Thyroid gland (tissue), 4 donors: ENCODE measurements around the gene MAGI1. TPM values are rescaled to one million over a fixed set of nuclear protein-coding genes. Genes with fewer than 3 reads are reported as not detected.
"Not testable (repeated sequence)": the region's sequence is repeated elsewhere in the genome, so short reads cannot be mapped to it uniquely, and the experiment has no call there.

Experiments used
- DNase-seq, 2 donors: peaks; one replicate each; pipeline ENCODE4 v3.0.0-alpha.2; 2019
- H3K27ac ChIP-seq, 3 donors: fragments of 200-600 bp; sonication (generic); 1 replicate in 2 of 3; 2 replicates in 1 of 3; pipeline ENCODE4 v1.5.1; 2016 to 2019; ENCODE audit warnings: mild to moderate bottlenecking in 1 of 3, moderate library complexity in 1 of 3
- H3K27me3 ChIP-seq: fragments of 200-600 bp; sonication (generic); one replicate; pipeline ENCODE4 v1.5.1; 2019
- H3K36me3 ChIP-seq, 2 donors: fragments of 200-600 bp; sonication (generic); one replicate each; pipeline ENCODE4 v1.5.1; 2016 to 2019
- H3K4me1 ChIP-seq, 2 donors: fragments of 200-600 bp; sonication (generic); one replicate each; pipeline ENCODE4 v1.5.1; 2017 to 2019
- H3K4me3 ChIP-seq, 3 donors: fragments of 200-600 bp; sonication (generic); replicated peaks in 1 of 3; 1 replicate in 2 of 3; 2 replicates in 1 of 3; pipeline ENCODE4 v1.5.1; 2016; ENCODE audit warnings: mild to moderate bottlenecking in 1 of 3
- H3K9me3 ChIP-seq: fragments of 200-600 bp; sonication (generic); one replicate; pipeline ENCODE4 v1.5.1; 2017
- POLR2A ChIP-seq, 2 donors: fragments of 450-650 bp; IDR thresholded peaks; one replicate each; pipeline ENCODE4 v1.6.1; 2017; ENCODE audit warnings: antibody characterized with exemption in 2 of 2, mild to moderate bottlenecking in 2 of 2, moderate library complexity in 1 of 2
- WGBS, 2 donors: methylation state at CpG; one replicate each; pipeline ENCODE4 v1.1.5; 2017; 5-methylcytosine and 5-hydroxymethylcytosine counted together
- intact Hi-C: fragments of 100-400 bp; cut with DNase I; formaldehyde crosslinking; loops from one replicate; pipeline ENCODE4 v1.15.1; 2023
- total RNA-seq, 4 donors: library from RNA; depleted of rRNA; stranded (reverse); fragments of >200 nt; gene quantifications; one replicate each; pipeline ENCODE4 v1.2.3, GENCODE V29; 2016
- TF ChIP-seq, protein P1 (sequence below), 6 experiments: fragments of 200-600 bp in 3 of 6; fragments of 450-650 bp in 3 of 6; sonication (generic) in 3 of 6; IDR thresholded peaks; one replicate each; pipeline ENCODE4 v1.5.1; 2016 to 2019; ENCODE audit warnings: antibody characterized with exemption in 6 of 6, mild to moderate bottlenecking in 2 of 6, inconsistent platforms in 1 of 6, moderate library complexity in 1 of 6

The MAGI1 gene
- total RNA-seq, 4 donors from 2014 or later: 60.5 to 123 (median 87.5) TPM

DNA sequence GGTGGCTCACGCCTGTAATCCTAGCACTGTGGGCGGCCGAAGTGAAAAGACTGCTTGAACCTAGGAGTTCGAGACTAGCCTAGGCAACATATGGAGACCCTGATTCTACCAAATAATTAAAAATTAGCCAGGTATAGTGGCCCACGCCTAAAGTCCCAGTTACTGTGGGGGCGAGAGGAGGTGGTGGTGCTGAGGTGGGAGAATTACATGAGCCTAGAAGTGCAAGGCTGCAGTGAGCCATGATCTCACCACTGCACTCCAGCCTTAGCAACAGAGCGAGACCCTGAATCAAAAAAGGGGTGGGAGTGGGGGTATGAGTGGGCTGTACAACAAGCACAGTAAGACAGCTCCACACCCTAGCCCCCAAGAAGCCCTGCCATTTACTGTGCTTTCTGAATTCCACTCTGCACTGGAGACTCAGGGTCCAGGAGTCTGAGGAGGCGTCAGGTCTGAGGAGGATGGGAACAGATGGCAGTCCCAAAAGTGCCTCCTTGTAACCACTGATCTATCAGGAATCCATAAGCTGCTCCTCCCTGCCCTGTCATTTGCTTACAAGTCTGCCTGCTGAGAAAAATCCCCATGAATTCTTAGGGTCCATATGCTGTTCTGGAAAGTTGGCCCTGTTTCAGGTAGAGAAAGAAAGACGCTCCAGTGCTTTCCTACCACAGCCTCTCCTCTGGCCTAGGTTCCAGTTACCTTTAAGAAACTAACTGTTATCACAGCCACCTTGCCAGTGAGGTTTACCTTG is 171.1 kb downstream of the MAGI1 start:
- no peaks in the 10 kb centered on the region for H3K27me3 ChIP-seq
- no peaks in the 10 kb centered on the region for H3K36me3 ChIP-seq
- H3K4me3 ChIP-seq: no peak overlapping the region
- TF ChIP-seq, protein P1, sequence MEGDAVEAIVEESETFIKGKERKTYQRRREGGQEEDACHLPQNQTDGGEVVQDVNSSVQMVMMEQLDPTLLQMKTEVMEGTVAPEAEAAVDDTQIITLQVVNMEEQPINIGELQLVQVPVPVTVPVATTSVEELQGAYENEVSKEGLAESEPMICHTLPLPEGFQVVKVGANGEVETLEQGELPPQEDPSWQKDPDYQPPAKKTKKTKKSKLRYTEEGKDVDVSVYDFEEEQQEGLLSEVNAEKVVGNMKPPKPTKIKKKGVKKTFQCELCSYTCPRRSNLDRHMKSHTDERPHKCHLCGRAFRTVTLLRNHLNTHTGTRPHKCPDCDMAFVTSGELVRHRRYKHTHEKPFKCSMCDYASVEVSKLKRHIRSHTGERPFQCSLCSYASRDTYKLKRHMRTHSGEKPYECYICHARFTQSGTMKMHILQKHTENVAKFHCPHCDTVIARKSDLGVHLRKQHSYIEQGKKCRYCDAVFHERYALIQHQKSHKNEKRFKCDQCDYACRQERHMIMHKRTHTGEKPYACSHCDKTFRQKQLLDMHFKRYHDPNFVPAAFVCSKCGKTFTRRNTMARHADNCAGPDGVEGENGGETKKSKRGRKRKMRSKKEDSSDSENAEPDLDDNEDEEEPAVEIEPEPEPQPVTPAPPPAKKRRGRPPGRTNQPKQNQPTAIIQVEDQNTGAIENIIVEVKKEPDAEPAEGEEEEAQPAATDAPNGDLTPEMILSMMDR (IDR thresholded peaks at IDR 0.05): no peak
- TF ChIP-seq POLR2A (IDR thresholded peaks at IDR 0.05): no peak
- no peak for DNase-seq
- H3K9me3 ChIP-seq: no peaks in the 10 kb centered on the region
- peaks cover 9 to 12% of the 10 kb centered on the region in 2 donors for H3K4me1 ChIP-seq
- no peak overlapping the region for H3K27ac ChIP-seq
- WGBS, 2 donors: 93 to 95% methylated on average over 9 of the region's 9 CpGs
- intact Hi-C loops: no loop called here

DNA sequence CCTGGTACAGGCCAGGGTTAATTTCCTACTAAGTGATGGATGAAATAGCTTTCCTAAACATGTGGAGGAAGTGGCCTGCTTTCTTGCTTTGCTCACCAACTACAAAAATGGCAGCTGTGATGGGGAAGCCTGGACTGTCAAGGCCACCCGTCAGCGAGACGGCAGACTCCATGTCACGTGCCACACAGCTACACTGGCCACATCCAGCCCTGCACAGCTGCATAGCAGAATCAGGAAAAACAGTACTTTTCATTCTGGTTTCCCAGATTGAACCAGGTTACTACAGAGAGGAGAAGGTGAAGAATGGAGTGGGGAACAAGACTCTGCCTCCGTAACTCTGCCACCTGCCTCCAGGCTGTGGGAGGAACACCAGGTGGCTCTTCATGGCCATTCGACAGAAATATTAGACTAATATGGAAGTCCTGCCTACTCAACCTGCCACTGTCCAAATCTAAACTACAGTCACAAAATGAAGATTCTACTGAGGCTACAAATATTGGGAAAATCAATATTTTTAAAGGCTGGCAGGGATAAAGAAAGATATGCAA is 174.3 kb downstream of the MAGI1 start:
- intact Hi-C loops: no loop called here
- Histone ChIP-seq H3K9me3 (no peaks in the 10 kb centered on the region), H3K36me3 (no peaks in the 10 kb centered on the region), H3K27me3 (no peaks in the 10 kb centered on the region), H3K27ac (no peak overlapping the region), H3K4me3 (no peak overlapping the region), H3K4me1 (peaks cover 15 to 20% of the 10 kb centered on the region in 2 donors)
- 84 to 96% methylated on average over 6 of the region's 6 CpGs for WGBS, 2 donors
- TF ChIP-seq, protein P1 (IDR thresholded peaks at IDR 0.05): no peak
- DNase-seq: no peak

DNA sequence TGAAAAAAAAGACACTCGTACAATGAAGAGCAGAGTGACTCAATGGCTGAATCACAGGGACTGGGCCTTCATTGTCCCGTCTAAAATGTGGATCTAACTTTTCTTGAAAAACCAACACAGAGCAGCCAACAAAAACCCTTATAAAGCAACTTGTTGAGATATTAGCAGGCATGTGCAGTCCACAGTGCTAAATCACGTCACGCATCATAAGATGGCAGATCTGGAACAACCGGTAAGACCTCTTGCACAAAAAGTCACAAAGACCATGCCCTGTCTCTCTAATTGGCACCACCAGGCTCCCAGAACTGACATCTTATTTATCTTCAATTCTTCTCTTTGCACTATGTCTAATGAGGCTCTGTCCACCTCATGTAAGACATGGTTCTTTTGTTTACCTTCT is 177.0 kb downstream of the MAGI1 start:
- Histone ChIP-seq H3K36me3 (no peaks in the 10 kb centered on the region), H3K4me1 (peaks cover 15 to 29% of the 10 kb centered on the region in 2 donors), H3K27ac (peak overlapping the region; percentile 69 to 84 (median 76)), H3K9me3 (no peaks in the 10 kb centered on the region), H3K4me3 (no peak overlapping the region), H3K27me3 (no peaks in the 10 kb centered on the region)
- 34 to 54% methylated on average over 5 of the region's 5 CpGs for WGBS, 2 donors
- no peak for TF ChIP-seq POLR2A (IDR thresholded peaks at IDR 0.05)
- TF ChIP-seq, protein P1 (IDR thresholded peaks at IDR 0.05): peak in 2 of 6 experiments; percentile 28 to 34
- peak; percentile 77 to 79 for DNase-seq
- intact Hi-C loops: no loop called here

DNA sequence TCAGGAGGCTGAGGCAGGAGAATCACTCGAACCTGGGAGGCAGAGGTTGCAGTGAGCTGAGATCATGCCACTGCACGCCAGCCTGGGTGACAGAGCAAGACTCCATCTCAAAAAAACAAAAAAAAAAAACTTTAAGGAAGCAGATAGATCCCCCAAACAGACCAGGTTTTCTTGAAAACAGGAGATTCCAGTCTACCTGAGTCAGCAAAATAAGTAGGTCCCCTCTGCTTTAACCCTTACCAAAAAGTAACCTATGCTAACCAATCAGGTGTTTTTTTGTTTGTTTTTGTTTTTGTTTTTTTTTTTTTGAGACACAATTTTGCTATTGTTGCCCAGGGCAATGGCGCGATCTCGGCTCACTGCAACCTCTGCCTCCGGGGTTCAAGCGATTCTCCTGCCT is 179.1 kb downstream of the MAGI1 start:
- H3K36me3 ChIP-seq, H3K27ac ChIP-seq, H3K27me3 ChIP-seq, H3K9me3 ChIP-seq, DNase-seq, intact Hi-C loops, H3K4me3 ChIP-seq: not testable (repeated sequence)
- H3K4me1 ChIP-seq: peaks cover 19 to 43% of the 10 kb centered on the region in 2 donors
- 94 to 96% methylated on average over 7 of the region's 7 CpGs for WGBS, 2 donors

DNA sequence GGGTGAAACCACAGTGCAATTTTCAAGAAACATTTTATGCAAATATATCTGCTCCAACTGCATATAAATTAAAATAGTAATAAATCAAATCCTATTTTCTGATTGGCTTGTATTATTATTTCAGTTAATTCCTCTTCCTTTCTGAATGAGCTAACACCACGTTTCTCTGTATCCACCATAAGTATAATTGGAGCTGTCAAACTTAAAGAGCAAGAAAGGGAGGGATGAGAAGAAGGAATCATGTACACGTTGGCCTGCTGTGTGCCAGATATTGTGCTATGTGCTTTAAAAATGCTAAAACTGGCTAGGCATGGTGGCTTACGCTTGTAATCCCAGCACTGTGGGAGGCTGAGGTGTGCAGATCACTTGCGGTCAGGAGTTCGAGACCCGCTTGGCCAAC is 180.0 kb downstream of the MAGI1 start:
- Histone ChIP-seq H3K4me3 (no peak overlapping the region), H3K27ac (no peak overlapping the region), H3K4me1 (peaks cover 20 to 48% of the 10 kb centered on the region in 2 donors), H3K36me3 (no peaks in the 10 kb centered on the region), H3K9me3 (no peaks in the 10 kb centered on the region), H3K27me3 (no peaks in the 10 kb centered on the region)
- TF ChIP-seq POLR2A (IDR thresholded peaks at IDR 0.05): no peak
- TF ChIP-seq, protein P1 (IDR thresholded peaks at IDR 0.05): no peak
- intact Hi-C loops: no loop called here
- WGBS, 2 donors: 93 to 96% methylated on average over 6 of the region's 6 CpGs
- DNase-seq: no peak
